GM12872 (cell line): ENCODE results near the gene C4BPA.

Source experiments
- CTCF ChIP-seq: IDR thresholded peaks from 3 replicates; pipeline ENCODE4 v1.5.1; 2011; ENCODE audit warnings: low read depth, mild to moderate bottlenecking, low read length, moderate library complexity; ENCODE audit not compliant: insufficient read depth

The C4BPA gene

GRCh38 chr1:207078578-207079132 is 25.4 kb upstream of the C4BPA start:
- TF ChIP-seq CTCF = no peak

- TF ChIP-seq CTCF = no peak
Observed at GRCh38 chr1:207079706-207080241, 24.3 kb upstream of the C4BPA start.

GRCh38 chr1:207081088-207081487 is 22.9 kb upstream of the C4BPA start:
- TF ChIP-seq CTCF = no peak

- TF ChIP-seq CTCF = no peak
Observed at GRCh38 chr1:207081806-207082205, 22.2 kb upstream of the C4BPA start.

GRCh38 chr1:207084232-207084631 is 19.8 kb upstream of the C4BPA start:
- TF ChIP-seq CTCF = no peak

GRCh38 chr1:207084701-207085180 is 19.3 kb upstream of the C4BPA start:
- peak; percentile 73 for TF ChIP-seq CTCF

- TF ChIP-seq CTCF = no peak
Observed at GRCh38 chr1:207085887-207086286, 18.1 kb upstream of the C4BPA start.
